Stimulated activated CD8-positive, alpha-beta memory T cell treated with anti-CD3 and anti-CD28 coated beads, Interleukin-4, amount 100 ng/mL, for 24 hours (primary cell): ENCODE data around the gene MANF.

Source experiments
- DNase-seq: peaks from one replicate; pipeline ENCODE4 v3.0.0-alpha.2; 2020; ENCODE audit warnings: low read depth

Gene MANF

GRCh38 chr3:51436998-51437639, 52.0 kb downstream of the MANF start:
- no peak for DNase-seq
